HEK293 (cell line): ENCODE measurements around the gene SMIM12.
A peak's percentile ranks its signal among the peaks of the same experiment; 100 is the strongest.

Experiments used
- BCL11A ChIP-seq: fragments of 450-650 bp; formaldehyde crosslinking; IDR thresholded peaks from 2 replicates; pipeline ENCODE4 v1.5.1; 2016; ENCODE audit warnings: low read depth, missing biosample characterization, missing genetic modification characterization
- HIC1 ChIP-seq: fragments of 450-650 bp; formaldehyde crosslinking; IDR thresholded peaks from 2 replicates; pipeline ENCODE4 v1.5.1; 2016; ENCODE audit warnings: missing biosample characterization, missing genetic modification characterization
- KLF16 ChIP-seq: fragments of 450-650 bp; formaldehyde crosslinking; IDR thresholded peaks from 2 replicates; pipeline ENCODE4 v1.5.1; 2017; ENCODE audit warnings: missing biosample characterization, missing genetic modification characterization
- REST ChIP-seq: fragments of 450-650 bp; formaldehyde crosslinking; IDR thresholded peaks from 2 replicates; pipeline ENCODE4 v1.5.1; 2016; ENCODE audit warnings: missing biosample characterization, missing genetic modification characterization
- TRIM28 ChIP-seq: IDR thresholded peaks from 2 replicates; pipeline ENCODE4 v1.6.1; 2011; ENCODE audit warnings: low read length, control low read depth, borderline replicate concordance
- ZBTB20 ChIP-seq: fragments of 450-650 bp; formaldehyde crosslinking; IDR thresholded peaks from 2 replicates; pipeline ENCODE4 v1.5.1; 2016; ENCODE audit warnings: missing biosample characterization, missing genetic modification characterization
- ZBTB8A ChIP-seq: fragments of 450-650 bp; formaldehyde crosslinking; IDR thresholded peaks from 2 replicates; pipeline ENCODE4 v1.5.1; 2016; ENCODE audit warnings: missing biosample characterization, missing genetic modification characterization
- ZIC2 ChIP-seq: fragments of 450-650 bp; formaldehyde crosslinking; IDR thresholded peaks from 2 replicates; pipeline ENCODE4 v1.5.1; 2016; ENCODE audit warnings: missing biosample characterization, missing genetic modification characterization
- ZNF169 ChIP-seq: fragments of 450-650 bp; formaldehyde crosslinking; IDR thresholded peaks from 2 replicates; pipeline ENCODE4 v1.5.1; 2016; ENCODE audit warnings: missing biosample characterization, missing genetic modification characterization
- ZNF223 ChIP-seq: fragments of 450-650 bp; formaldehyde crosslinking; IDR thresholded peaks from 2 replicates; pipeline ENCODE4 v1.5.1; 2016; ENCODE audit warnings: missing biosample characterization, missing genetic modification characterization
- ZNF23 ChIP-seq: fragments of 450-650 bp; formaldehyde crosslinking; IDR thresholded peaks from 2 replicates; pipeline ENCODE4 v1.5.1; 2016; ENCODE audit warnings: missing biosample characterization, missing genetic modification characterization, borderline replicate concordance
- ZNF24 ChIP-seq: fragments of 450-650 bp; formaldehyde crosslinking; IDR thresholded peaks from 2 replicates; pipeline ENCODE4 v1.5.1; 2016; ENCODE audit warnings: missing biosample characterization, missing genetic modification characterization
- ZNF248 ChIP-seq: fragments of 450-650 bp; formaldehyde crosslinking; IDR thresholded peaks from 2 replicates; pipeline ENCODE4 v1.5.1; 2017; ENCODE audit warnings: missing biosample characterization, missing genetic modification characterization
- ZNF362 ChIP-seq: fragments of 450-650 bp; formaldehyde crosslinking; IDR thresholded peaks from 2 replicates; pipeline ENCODE4 v1.5.1; 2016; ENCODE audit warnings: missing biosample characterization, missing genetic modification characterization
- ZNF391 ChIP-seq: fragments of 450-650 bp; formaldehyde crosslinking; IDR thresholded peaks from 2 replicates; pipeline ENCODE4 v1.5.1; 2016; ENCODE audit warnings: low read depth, missing biosample characterization, missing genetic modification characterization, borderline replicate concordance
- ZNF433 ChIP-seq: fragments of 450-650 bp; formaldehyde crosslinking; IDR thresholded peaks from 2 replicates; pipeline ENCODE4 v1.5.1; 2016; ENCODE audit warnings: missing biosample characterization, missing genetic modification characterization, low read depth
- ZNF510 ChIP-seq: fragments of 450-650 bp; formaldehyde crosslinking; IDR thresholded peaks from 2 replicates; pipeline ENCODE4 v1.5.1; 2018; ENCODE audit warnings: mild to moderate bottlenecking, missing genetic modification characterization, missing biosample characterization; ENCODE audit not compliant: insufficient replicate concordance
- ZNF530 ChIP-seq: fragments of 450-650 bp; formaldehyde crosslinking; IDR thresholded peaks from 2 replicates; pipeline ENCODE4 v1.5.1; 2016; ENCODE audit warnings: low read depth, missing biosample characterization, missing genetic modification characterization
- ZNF621 ChIP-seq: fragments of 450-650 bp; formaldehyde crosslinking; IDR thresholded peaks from 2 replicates; pipeline ENCODE4 v1.5.1; 2017; ENCODE audit warnings: missing biosample characterization, missing genetic modification characterization
- ZNF654 ChIP-seq: fragments of 450-650 bp; formaldehyde crosslinking; IDR thresholded peaks from 2 replicates; pipeline ENCODE4 v1.5.1; 2016; ENCODE audit warnings: low read depth, missing biosample characterization, missing genetic modification characterization
- ZNF670 ChIP-seq: fragments of 450-650 bp; formaldehyde crosslinking; IDR thresholded peaks from 2 replicates; pipeline ENCODE4 v1.5.1; 2016; ENCODE audit warnings: missing biosample characterization, missing genetic modification characterization, low read depth
- ZNF677 ChIP-seq: fragments of 450-650 bp; IDR thresholded peaks from 2 replicates; pipeline ENCODE4 v1.5.0; 2018; ENCODE audit warnings: missing biosample characterization, mild to moderate bottlenecking, missing genetic modification characterization, moderate library complexity
- ZNF701 ChIP-seq: fragments of 450-650 bp; formaldehyde crosslinking; IDR thresholded peaks from 2 replicates; pipeline ENCODE4 v1.5.1; 2016; ENCODE audit warnings: missing biosample characterization, missing genetic modification characterization
- TF ChIP-seq, protein P1 (sequence below): fragments of 450-650 bp; formaldehyde crosslinking; conservative IDR thresholded peaks from 2 replicates; pipeline ENCODE4 v1.5.1; 2016; ENCODE audit warnings: low read depth, missing biosample characterization, missing genetic modification characterization
- TF ChIP-seq, protein P2 (sequence below): fragments of 450-650 bp; formaldehyde crosslinking; IDR thresholded peaks from 2 replicates; pipeline ENCODE4 v1.5.1; 2016; ENCODE audit warnings: missing biosample characterization, missing genetic modification characterization
- TF ChIP-seq, protein P3 (sequence below): fragments of 450-650 bp; formaldehyde crosslinking; IDR thresholded peaks from 2 replicates; pipeline ENCODE4 v1.5.1; 2016; ENCODE audit warnings: missing biosample characterization, missing genetic modification characterization

Gene SMIM12

GRCh38 chr1:34859446-34860200 lies at the start of gene SMIM12 (continued):
- TF ChIP-seq HIC1 (tag by site-specific recombination) (peak; percentile 84), ZNF223 (tag by site-specific recombination) (no peak), ZNF654 (tag by site-specific recombination) (no peak), ZNF433 (tag by site-specific recombination) (no peak), ZNF701 (tag by site-specific recombination) (no peak), BCL11A (tag by site-specific recombination) (peak; percentile 92), ZBTB20 (tag by site-specific recombination) (peak; percentile 44; the same call in 1 of the 2 replicates), ZNF391 (tag by site-specific recombination) (no peak), ZNF670 (no peak), ZNF621 (tag by site-specific recombination) (no peak), ZNF362 (tag by site-specific recombination) (peak; percentile 59), ZBTB8A (tag by site-specific recombination) (peak; percentile 32; the same call in 1 of the 2 replicates), ZNF248 (tag by site-specific recombination) (no peak), ZNF677 (tag by site-specific recombination) (no peak), TRIM28 (no peak), ZNF23 (no peak), ZIC2 (peak; percentile 41), ZNF24 (tag by site-specific recombination) (peak; percentile 85; the same call in 1 of the 2 replicates), ZNF169 (tag by site-specific recombination) (no peak), ZNF510 (tag by site-specific recombination) (no peak), KLF16 (tag by site-specific recombination) (0 out of 2 replicates have a peak, but pooled peaks have one; percentile 42), REST (tag by site-specific recombination) (0 out of 2 replicates have a peak, but pooled peaks have one; percentile 14), ZNF530 (tag by site-specific recombination) (no peak)
- TF ChIP-seq, protein P1, sequence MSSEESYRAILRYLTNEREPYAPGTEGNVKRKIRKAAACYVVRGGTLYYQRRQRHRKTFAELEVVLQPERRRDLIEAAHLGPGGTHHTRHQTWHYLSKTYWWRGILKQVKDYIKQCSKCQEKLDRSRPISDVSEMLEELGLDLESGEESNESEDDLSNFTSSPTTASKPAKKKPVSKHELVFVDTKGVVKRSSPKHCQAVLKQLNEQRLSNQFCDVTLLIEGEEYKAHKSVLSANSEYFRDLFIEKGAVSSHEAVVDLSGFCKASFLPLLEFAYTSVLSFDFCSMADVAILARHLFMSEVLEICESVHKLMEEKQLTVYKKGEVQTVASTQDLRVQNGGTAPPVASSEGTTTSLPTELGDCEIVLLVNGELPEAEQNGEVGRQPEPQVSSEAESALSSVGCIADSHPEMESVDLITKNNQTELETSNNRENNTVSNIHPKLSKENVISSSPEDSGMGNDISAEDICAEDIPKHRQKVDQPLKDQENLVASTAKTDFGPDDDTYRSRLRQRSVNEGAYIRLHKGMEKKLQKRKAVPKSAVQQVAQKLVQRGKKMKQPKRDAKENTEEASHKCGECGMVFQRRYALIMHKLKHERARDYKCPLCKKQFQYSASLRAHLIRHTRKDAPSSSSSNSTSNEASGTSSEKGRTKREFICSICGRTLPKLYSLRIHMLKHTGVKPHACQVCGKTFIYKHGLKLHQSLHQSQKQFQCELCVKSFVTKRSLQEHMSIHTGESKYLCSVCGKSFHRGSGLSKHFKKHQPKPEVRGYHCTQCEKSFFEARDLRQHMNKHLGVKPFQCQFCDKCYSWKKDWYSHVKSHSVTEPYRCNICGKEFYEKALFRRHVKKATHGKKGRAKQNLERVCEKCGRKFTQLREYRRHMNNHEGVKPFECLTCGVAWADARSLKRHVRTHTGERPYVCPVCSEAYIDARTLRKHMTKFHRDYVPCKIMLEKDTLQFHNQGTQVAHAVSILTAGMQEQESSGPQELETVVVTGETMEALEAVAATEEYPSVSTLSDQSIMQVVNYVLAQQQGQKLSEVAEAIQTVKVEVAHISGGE (tag by site-specific recombination) = peak; percentile 80
- TF ChIP-seq, protein P2, sequence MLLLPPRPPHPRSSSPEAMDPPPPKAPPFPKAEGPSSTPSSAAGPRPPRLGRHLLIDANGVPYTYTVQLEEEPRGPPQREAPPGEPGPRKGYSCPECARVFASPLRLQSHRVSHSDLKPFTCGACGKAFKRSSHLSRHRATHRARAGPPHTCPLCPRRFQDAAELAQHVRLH (tag by site-specific recombination) = no peak; the same call in 1 of the 2 replicates
- TF ChIP-seq, protein P3, sequence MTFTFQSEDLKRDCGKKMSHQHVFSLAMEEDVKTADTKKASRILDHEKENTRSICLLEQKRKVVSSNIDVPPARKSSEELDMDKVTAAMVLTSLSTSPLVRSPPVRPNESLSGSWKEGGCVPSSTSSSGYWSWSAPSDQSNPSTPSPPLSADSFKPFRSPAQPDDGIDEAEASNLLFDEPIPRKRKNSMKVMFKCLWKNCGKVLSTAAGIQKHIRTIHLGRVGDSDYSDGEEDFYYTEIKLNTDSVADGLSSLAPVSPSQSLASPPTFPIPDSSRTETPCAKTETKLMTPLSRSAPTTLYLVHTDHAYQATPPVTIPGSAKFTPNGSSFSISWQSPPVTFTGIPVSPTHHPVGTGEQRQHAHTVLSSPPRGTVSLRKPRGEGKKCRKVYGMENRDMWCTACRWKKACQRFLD (tag by site-specific recombination) = no peak
